Measurements from ENCODE around the gene MAPK10. TPM values are rescaled to one million over a fixed set of nuclear protein-coding genes. Genes with fewer than 3 reads are reported as not detected.
"Not testable (repeated sequence)": the region's sequence is repeated elsewhere in the genome, so short reads cannot be mapped to it uniquely, and the experiment has no call there.

Gene MAPK10
- total RNA-seq, 2 experiments from 2014 or later, result 32.0 TPM; not detected in 1

DNA sequence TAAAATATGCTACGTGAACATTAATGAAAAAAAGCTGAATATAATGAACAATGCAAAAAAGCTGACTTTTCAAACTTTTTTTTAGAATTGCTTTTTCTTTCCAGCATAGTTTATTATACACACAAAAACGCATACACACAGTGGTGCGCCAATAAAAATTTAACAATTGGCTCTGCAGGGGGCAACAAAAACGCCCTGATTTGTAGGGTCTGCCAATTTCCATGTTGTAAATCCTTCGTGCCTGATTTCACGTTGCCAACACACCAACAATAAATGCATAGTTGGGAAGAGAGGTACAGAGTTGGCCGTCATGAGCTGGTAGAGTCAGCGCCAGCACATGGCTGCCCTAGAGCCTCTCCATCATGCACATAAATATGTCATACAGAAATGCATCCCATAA lies 333.1 kb downstream of the MAPK10 start:
- BruUV-seq (replicated peaks), result no TSS peak
- no peak for DNase-seq (ENCODE audit: low spot score)
- POLR2A ChIA-PET, result interaction anchor here (0.6 to 0.9 kb wide), 2 partner anchors 16 to 745 kb away, joined by 3 read pairs; no protein-coding TSS in a partner anchor
- Histone ChIP-seq H4K20me1 (ENCODE audit: insufficient read depth, low read length) (no peaks in the 10 kb centered on the region), H3K4me3 (ENCODE audit: low read depth, low read length, poor library complexity, severe bottlenecking) (no peak overlapping the region), H3K36me3 (ENCODE audit: insufficient read depth, low read length) (no peaks in the 10 kb centered on the region), H3K79me2 (ENCODE audit: insufficient read depth, low read depth, low read length) (no peaks in the 10 kb centered on the region), H3K4me2 (ENCODE audit: low read length) (no peak overlapping the region), H2AFZ (ENCODE audit: low read length) (no peak overlapping the region), H3K9me3 (ENCODE audit: low read length) (no peaks in the 10 kb centered on the region), H3K9me2 (ENCODE audit: insufficient read depth, low read length) (no peaks in the 10 kb centered on the region), H3K4me1 (ENCODE audit: insufficient read depth, low read length, poor library complexity, severe bottlenecking) (no peaks in the 10 kb centered on the region), H3K27ac (ENCODE audit: low read depth, low read length, poor library complexity, severe bottlenecking) (no peak overlapping the region)
- CTCF ChIA-PET (ENCODE audit: unreplicated experiment), result no interaction called here
- no peak for TF ChIP-seq CTCF (conservative IDR thresholded peaks at IDR 0.05; ENCODE audit: low read length)
- no peak for TF ChIP-seq EZH2phosphoT487 (IDR thresholded peaks at IDR 0.05; ENCODE audit: borderline replicate concordance, low read depth, low read length)
- intact Hi-C loops (cut with micrococcal nuclease; ENCODE audit: unreplicated experiment), result no loop called here

GRCh38 chr4:86021671-86022070 lies 338.2 kb downstream of the MAPK10 start:
- H3K27ac ChIP-seq (ENCODE audit: low read depth, low read length, poor library complexity, severe bottlenecking); H3K9me3 ChIP-seq (ENCODE audit: low read length); H3K36me3 ChIP-seq (ENCODE audit: insufficient read depth, low read length); intact Hi-C loops (cut with micrococcal nuclease; ENCODE audit: unreplicated experiment); H3K79me2 ChIP-seq (ENCODE audit: insufficient read depth, low read depth, low read length); CTCF ChIA-PET (ENCODE audit: unreplicated experiment); DNase-seq (ENCODE audit: low spot score); POLR2A ChIA-PET; H2AFZ ChIP-seq (ENCODE audit: low read length); H3K9me2 ChIP-seq (ENCODE audit: insufficient read depth, low read length); BruUV-seq (replicated peaks); H3K4me3 ChIP-seq (ENCODE audit: low read depth, low read length, poor library complexity, severe bottlenecking); H4K20me1 ChIP-seq (ENCODE audit: insufficient read depth, low read length); H3K4me2 ChIP-seq (ENCODE audit: low read length); H3K4me1 ChIP-seq (ENCODE audit: insufficient read depth, low read length, poor library complexity, severe bottlenecking): not testable (repeated sequence)

DNA sequence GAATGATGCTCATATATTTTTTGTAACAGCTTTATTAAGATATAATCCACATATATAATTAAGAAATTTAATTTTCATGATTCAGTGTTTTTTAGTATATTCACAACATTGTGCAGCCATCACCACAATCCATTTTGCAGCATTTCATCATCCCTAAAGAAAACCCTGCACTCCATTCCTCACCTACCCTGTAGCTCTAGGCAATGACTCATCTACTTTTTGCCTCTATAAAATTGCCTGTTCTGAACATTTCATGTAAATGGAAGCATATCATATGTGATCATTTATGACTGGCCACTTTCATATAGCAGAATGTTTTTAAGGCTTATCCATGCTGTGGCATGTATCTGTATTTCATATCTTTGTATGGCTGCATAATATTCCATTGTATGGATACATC lies 339.9 kb downstream of the MAPK10 start:
- H3K27ac ChIP-seq (ENCODE audit: low read depth, low read length, poor library complexity, severe bottlenecking), result no peak overlapping the region
- intact Hi-C loops (cut with micrococcal nuclease; ENCODE audit: unreplicated experiment), result no loop called here
- H3K4me2 ChIP-seq (ENCODE audit: low read length), result no peak overlapping the region
- H3K4me3 ChIP-seq (ENCODE audit: low read depth, low read length, poor library complexity, severe bottlenecking), result no peak overlapping the region
- CTCF ChIA-PET (ENCODE audit: unreplicated experiment), result no interaction called here
- no peaks in the 10 kb centered on the region for H3K79me2 ChIP-seq (ENCODE audit: insufficient read depth, low read depth, low read length)
- DNase-seq (ENCODE audit: low spot score), result no peak
- no peaks in the 10 kb centered on the region for H3K4me1 ChIP-seq (ENCODE audit: insufficient read depth, low read length, poor library complexity, severe bottlenecking)
- no peak overlapping the region for H2AFZ ChIP-seq (ENCODE audit: low read length)
- H4K20me1 ChIP-seq (ENCODE audit: insufficient read depth, low read length), result no peaks in the 10 kb centered on the region
- TF ChIP-seq EZH2phosphoT487 (IDR thresholded peaks at IDR 0.05; ENCODE audit: borderline replicate concordance, low read depth, low read length) (no peak), CTCF (conservative IDR thresholded peaks at IDR 0.05; ENCODE audit: low read length) (no peak)
- POLR2A ChIA-PET, result interaction anchor here (1.0 to 1.2 kb wide), 3 partner anchors 13 to 764 kb away, joined by 3 to 4 read pairs (median 4); no protein-coding TSS in a partner anchor
- no peaks in the 10 kb centered on the region for H3K9me2 ChIP-seq (ENCODE audit: insufficient read depth, low read length)
- no peaks in the 10 kb centered on the region for H3K9me3 ChIP-seq (ENCODE audit: low read length)
- BruUV-seq (replicated peaks), result no TSS peak
- no peaks in the 10 kb centered on the region for H3K36me3 ChIP-seq (ENCODE audit: insufficient read depth, low read length)
